SU-DHL-6 (cell line): ENCODE results near the gene OTUD1.

Source experiments
- EZH2phosphoT487 ChIP-seq: fragments of 200-600 bp; sonication (generic), shearing (Covaris generic); conservative IDR thresholded peaks from 2 replicates; pipeline ENCODE4 v1.6.1; 2018; ENCODE audit warnings: mild to moderate bottlenecking, antibody characterized with exemption, low read length, moderate library complexity, mixed read lengths
- TF ChIP-seq, protein P1 (sequence below): fragments of 200-600 bp; sonication (generic); IDR thresholded peaks from one replicate; pipeline ENCODE4 v1.5.1; 2017; ENCODE audit warnings: antibody characterized with exemption, mild to moderate bottlenecking, low read length, moderate library complexity; ENCODE audit not compliant: insufficient read depth, poor library complexity, severe bottlenecking

GRCh38 chr10:23467012-23467411 lies 28.1 kb downstream of the OTUD1 start:
- TF ChIP-seq, protein P1, sequence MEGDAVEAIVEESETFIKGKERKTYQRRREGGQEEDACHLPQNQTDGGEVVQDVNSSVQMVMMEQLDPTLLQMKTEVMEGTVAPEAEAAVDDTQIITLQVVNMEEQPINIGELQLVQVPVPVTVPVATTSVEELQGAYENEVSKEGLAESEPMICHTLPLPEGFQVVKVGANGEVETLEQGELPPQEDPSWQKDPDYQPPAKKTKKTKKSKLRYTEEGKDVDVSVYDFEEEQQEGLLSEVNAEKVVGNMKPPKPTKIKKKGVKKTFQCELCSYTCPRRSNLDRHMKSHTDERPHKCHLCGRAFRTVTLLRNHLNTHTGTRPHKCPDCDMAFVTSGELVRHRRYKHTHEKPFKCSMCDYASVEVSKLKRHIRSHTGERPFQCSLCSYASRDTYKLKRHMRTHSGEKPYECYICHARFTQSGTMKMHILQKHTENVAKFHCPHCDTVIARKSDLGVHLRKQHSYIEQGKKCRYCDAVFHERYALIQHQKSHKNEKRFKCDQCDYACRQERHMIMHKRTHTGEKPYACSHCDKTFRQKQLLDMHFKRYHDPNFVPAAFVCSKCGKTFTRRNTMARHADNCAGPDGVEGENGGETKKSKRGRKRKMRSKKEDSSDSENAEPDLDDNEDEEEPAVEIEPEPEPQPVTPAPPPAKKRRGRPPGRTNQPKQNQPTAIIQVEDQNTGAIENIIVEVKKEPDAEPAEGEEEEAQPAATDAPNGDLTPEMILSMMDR = no peak
- TF ChIP-seq EZH2phosphoT487 = no peak
